ENCODE results near the gene RPS6KA4.

DNA sequence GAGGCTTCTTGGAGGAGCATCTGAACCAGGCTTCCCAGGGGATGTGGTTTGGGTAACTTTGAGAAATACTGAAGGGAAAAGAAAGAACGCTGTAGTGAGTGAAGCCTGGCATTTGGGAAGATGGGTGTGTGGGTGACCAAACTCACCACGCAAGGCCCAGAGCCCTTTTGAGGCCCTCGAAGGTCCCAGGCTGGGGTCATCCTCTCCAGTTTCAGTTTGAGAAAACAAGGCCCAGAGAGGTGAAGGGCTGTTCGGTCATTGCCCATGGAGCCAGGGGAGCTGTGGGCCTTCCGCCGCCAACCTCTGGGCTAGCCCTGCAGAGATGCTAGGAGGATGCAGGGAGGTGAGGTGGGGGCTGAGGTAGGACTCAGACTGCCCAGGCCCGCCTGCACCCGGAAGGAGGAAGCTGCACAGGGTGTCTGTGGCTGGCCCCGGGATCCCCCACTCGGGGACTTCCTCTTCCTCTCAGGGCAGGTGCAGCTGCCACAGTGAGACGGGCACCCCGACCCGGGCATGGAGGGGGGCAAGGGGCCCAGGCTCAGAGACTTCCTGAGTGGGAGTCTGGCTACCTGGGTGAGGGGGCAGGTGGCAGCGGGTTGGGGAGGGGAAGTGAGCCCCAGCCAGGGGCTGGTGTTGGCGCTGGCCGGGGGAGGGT is 19.1 kb upstream of the RPS6KA4 start, which contains the start of gene CCDC88B:
- TF ChIP-seq CTCF (IDR thresholded peaks at IDR 0.05; ENCODE audit: borderline replicate concordance, extremely low read depth, low read length, poor library complexity, severe bottlenecking), result no peak
- TF ChIP-seq EZH2 (IDR thresholded peaks at IDR 0.05; ENCODE audit: borderline replicate concordance, low read depth, low read length, severe bottlenecking), result no peak
